H1 (cell line): ENCODE measurements around the gene CCL24. TPM values are rescaled to one million over a fixed set of nuclear protein-coding genes. Genes with fewer than 3 reads are reported as not detected.

ENCODE experiments used
- CTCF ChIA-PET: fragments of 300-600 bp; sonication (Branson Sonifier 250); formaldehyde crosslinking; loops from one replicate; lab custom pipeline; 2021; ENCODE audit not compliant: partially characterized antibody; lab: Charles Lee
- POLR2A ChIA-PET: fragments of 300-600 bp; sonication (Branson Sonifier 250); formaldehyde crosslinking; loops from one replicate; lab custom pipeline; 2021; ENCODE audit warnings: inconsistent platforms; ENCODE audit not compliant: partially characterized antibody; lab: Charles Lee
- DNase-seq, 2 experiments: peaks; one replicate each; pipeline versions ENCODE4 v3.0.0 to v3.0.0-alpha.2; 2010 to 2022; ENCODE audit warnings: low spot score in 2 of 2, low read depth in 1 of 2, mixed read lengths in 1 of 2
- FAIRE-seq: peaks from 2 replicates; lab custom pipeline; 2011; peaks lifted over from hg19 to GRCh38; lab: Jason Lieb, UNC
- H2AFZ ChIP-seq: 2 replicates; pipeline ENCODE4 v1.8.1; 2012; ENCODE audit warnings: low read length, inconsistent platforms
- H2AK5ac ChIP-seq: 2 replicates; pipeline ENCODE4 v1.6.1; 2013; ENCODE audit warnings: low read depth, low read length
- H2BK120ac ChIP-seq: replicated peaks from 2 replicates; pipeline ENCODE3; 2013; ENCODE audit warnings: low read depth, low read length, inconsistent platforms
- H2BK12ac ChIP-seq: 2 replicates; pipeline ENCODE4 v1.6.1; 2013; ENCODE audit warnings: low read depth, low read length
- H2BK15ac ChIP-seq: 2 replicates; pipeline ENCODE4 v1.6.1; 2013; ENCODE audit warnings: low read length
- H2BK20ac ChIP-seq: 2 replicates; pipeline ENCODE4 v1.6.1; 2013; ENCODE audit warnings: low read length
- H2BK5ac ChIP-seq: 2 replicates; pipeline ENCODE4 v1.6.1; 2013; ENCODE audit warnings: low read depth, low read length
- H3K14ac ChIP-seq: 2 replicates; pipeline ENCODE4 v1.6.1; 2013; ENCODE audit warnings: inconsistent platforms; ENCODE audit not compliant: insufficient read length
- H3K18ac ChIP-seq: 2 replicates; pipeline ENCODE4 v1.6.1; 2013; ENCODE audit warnings: low read length; ENCODE audit errors: extremely low read depth
- H3K23ac ChIP-seq: 2 replicates; pipeline ENCODE4 v1.6.1; 2013; ENCODE audit warnings: inconsistent platforms; ENCODE audit not compliant: insufficient read length
- H3K23me2 ChIP-seq: 2 replicates; pipeline ENCODE4 v1.6.1; 2013; ENCODE audit warnings: low read depth, low read length
- H3K27ac ChIP-seq: 2 replicates; pipeline ENCODE4 v1.6.1; 2011; ENCODE audit warnings: low read depth, low read length, inconsistent platforms
- H3K27me3 ChIP-seq, 4 experiments: replicated peaks in 1 of 4; 1 replicate in 1 of 4; 2 replicates in 3 of 4; pipeline versions ENCODE4 v1.6.1 to v1.8.1; 2011 to 2013; ENCODE audit warnings: low read length in 3 of 4, mild to moderate bottlenecking in 3 of 4, inconsistent platforms in 2 of 4, mixed read lengths in 2 of 4, moderate library complexity in 1 of 4; ENCODE audit not compliant: control insufficient read depth in 3 of 4, insufficient read depth in 3 of 4; ENCODE audit errors: extremely low read depth in 1 of 4
- H3K36me3 ChIP-seq, 4 experiments: 2 replicates each; pipeline versions ENCODE4 v1.6.1 to v1.8.1; 2011 to 2013; ENCODE audit warnings: mild to moderate bottlenecking in 4 of 4, low read length in 3 of 4, moderate library complexity in 2 of 4, control low read depth in 1 of 4, inconsistent platforms in 1 of 4; ENCODE audit not compliant: insufficient read depth in 4 of 4, control insufficient read depth in 2 of 4
- H3K4ac ChIP-seq: replicated peaks from 2 replicates; pipeline ENCODE3; 2013; ENCODE audit warnings: low read length, low read depth, mixed read lengths, inconsistent platforms; ENCODE audit not compliant: insufficient read length
- H3K4me1 ChIP-seq, 4 experiments: replicated peaks in 1 of 4; 1 replicate in 1 of 4; 2 replicates in 3 of 4; pipeline versions ENCODE4 v1.6.1 to v1.8.1; 2011 to 2013; ENCODE audit warnings: low read length in 3 of 4, inconsistent platforms in 2 of 4, mixed read lengths in 1 of 4; ENCODE audit not compliant: insufficient read depth in 4 of 4, control insufficient read depth in 3 of 4
- H3K4me2 ChIP-seq, 2 experiments: 2 replicates each; pipeline versions ENCODE4 v1.6.1 to v1.8.1; 2011 to 2013; ENCODE audit warnings: low read depth in 2 of 2, low read length in 2 of 2, control low read depth in 1 of 2, inconsistent platforms in 1 of 2, mild to moderate bottlenecking in 1 of 2; ENCODE audit not compliant: insufficient read depth in 1 of 2
- H3K4me3 ChIP-seq, 4 experiments: fragments of 200-600, 300-600 bp in 1 of 4; sonication (generic), shearing (Covaris generic), sonication (Bioruptor Twin) in 1 of 4; 2 replicates each; pipeline versions ENCODE4 v1.5.1 to v1.8.1; 2011 to 2016; ENCODE audit warnings: low read length in 4 of 4, low read depth in 3 of 4, control low read depth in 2 of 4, inconsistent platforms in 2 of 4, mild to moderate bottlenecking in 2 of 4, mixed read lengths in 1 of 4, moderate library complexity in 1 of 4; ENCODE audit not compliant: insufficient read depth in 2 of 4; ENCODE audit errors: extremely low read depth in 1 of 4
- H3K56ac ChIP-seq: replicated peaks from 2 replicates; pipeline ENCODE3; 2013; ENCODE audit warnings: low read depth, mild to moderate bottlenecking, mixed read lengths, low read length, inconsistent platforms; ENCODE audit not compliant: insufficient read length
- H3K79me1 ChIP-seq: 2 replicates; pipeline ENCODE4 v1.6.1; 2013; ENCODE audit warnings: low read depth, low read length, control low read depth
- H3K79me2 ChIP-seq, 2 experiments: 2 replicates each; pipeline versions ENCODE4 v1.6.1 to v1.8.1; 2012 to 2013; ENCODE audit warnings: low read length in 2 of 2, mild to moderate bottlenecking in 2 of 2, inconsistent platforms in 1 of 2; ENCODE audit not compliant: insufficient read depth in 2 of 2, control insufficient read depth in 1 of 2
- H3K9ac ChIP-seq, 4 experiments: replicated peaks in 1 of 4; 1 replicate in 1 of 4; 2 replicates in 3 of 4; pipeline versions ENCODE4 v1.6.1 to v1.8.1; 2011 to 2013; ENCODE audit warnings: low read depth in 3 of 4, low read length in 3 of 4, control low read depth in 2 of 4, mild to moderate bottlenecking in 2 of 4, moderate library complexity in 2 of 4, inconsistent platforms in 1 of 4; ENCODE audit errors: extremely low read depth in 1 of 4
- H3K9me3 ChIP-seq, 2 experiments: 2 replicates each; pipeline versions ENCODE4 v1.6.1 to v1.8.1; 2012 to 2013; ENCODE audit warnings: mild to moderate bottlenecking in 2 of 2, moderate library complexity in 2 of 2, control low read depth in 1 of 2, inconsistent platforms in 1 of 2, low read depth in 1 of 2, low read length in 1 of 2, mixed read lengths in 1 of 2; ENCODE audit not compliant: insufficient read depth in 2 of 2
- H4K20me1 ChIP-seq, 2 experiments: replicated peaks in 1 of 2; 2 replicates each; pipeline versions ENCODE3 to v1.8.1; 2011 to 2013; ENCODE audit warnings: inconsistent platforms in 2 of 2, low read length in 2 of 2, mild to moderate bottlenecking in 1 of 2; ENCODE audit not compliant: insufficient read depth in 2 of 2, control insufficient read depth in 1 of 2
- H4K5ac ChIP-seq: 2 replicates; pipeline ENCODE4 v1.6.1; 2013; ENCODE audit warnings: low read length, low read depth, mixed read lengths, inconsistent platforms; ENCODE audit not compliant: insufficient read length
- H4K8ac ChIP-seq: 2 replicates; pipeline ENCODE4 v1.8.0; 2013; ENCODE audit warnings: mild to moderate bottlenecking, moderate library complexity, low read length, inconsistent platforms; ENCODE audit not compliant: insufficient read depth; ENCODE audit errors: extremely low read depth
- H4K91ac ChIP-seq: replicated peaks from 2 replicates; pipeline ENCODE3; 2013; ENCODE audit warnings: low read length, mixed read lengths, inconsistent platforms; ENCODE audit not compliant: insufficient read length
- ATF2 ChIP-seq: IDR thresholded peaks from 2 replicates; pipeline ENCODE4 v1.6.1; 2012; ENCODE audit warnings: low read length, inconsistent platforms
- BRCA1 ChIP-seq: IDR thresholded peaks from 2 replicates; pipeline ENCODE4 v1.6.1; 2012; ENCODE audit warnings: low read depth, low read length, improper control_type of control experiment
- CBX8 ChIP-seq: fragments of 300-800, 300-1000 bp; sonication (generic); IDR thresholded peaks from 2 replicates; pipeline ENCODE4 v1.7.1; 2016; ENCODE audit warnings: low read depth, low read length, borderline replicate concordance
- CHD2 ChIP-seq: IDR thresholded peaks from 2 replicates; pipeline ENCODE4 v1.6.1; 2012; ENCODE audit warnings: low read length, improper control_type of control experiment
- EP300 ChIP-seq, 2 experiments: IDR thresholded peaks; 1 replicate in 1 of 2; 2 replicates in 1 of 2; pipeline ENCODE4 v1.6.1; 2011 to 2012; ENCODE audit warnings: low read depth in 2 of 2, low read length in 2 of 2, mild to moderate bottlenecking in 2 of 2, borderline replicate concordance in 1 of 2, inconsistent platforms in 1 of 2, moderate library complexity in 1 of 2
- GTF2F1 ChIP-seq: IDR thresholded peaks from 2 replicates; pipeline ENCODE4 v1.6.1; 2012; ENCODE audit warnings: low read depth, low read length, improper control_type of control experiment, borderline replicate concordance
- KDM5A ChIP-seq: fragments of 200-600 bp; IDR thresholded peaks from 2 replicates; pipeline ENCODE4 v1.7.1; 2012; ENCODE audit warnings: mild to moderate bottlenecking, low read length, inconsistent platforms, mixed read lengths
- RNF2 ChIP-seq: fragments of 200-900, 300-1000 bp; sonication (generic); IDR thresholded peaks from 2 replicates; pipeline ENCODE4 v1.7.1; 2016; ENCODE audit warnings: borderline replicate concordance, low read depth, mild to moderate bottlenecking, antibody characterized with exemption, low read length; ENCODE audit not compliant: poor library complexity, severe bottlenecking; ENCODE audit errors: missing control alignments
- SIN3A ChIP-seq, 2 experiments: IDR thresholded peaks in 1 of 2; conservative IDR thresholded peaks in 1 of 2; 2 replicates each; pipeline ENCODE4 v1.6.1; 2011 to 2012; ENCODE audit warnings: low read length in 2 of 2, improper control_type of control experiment in 1 of 2, low read depth in 1 of 2, mild to moderate bottlenecking in 1 of 2
- SUZ12 ChIP-seq: fragments of 200-600 bp; sonication (generic); IDR thresholded peaks from 2 replicates; pipeline ENCODE4 v1.6.1; 2012; ENCODE audit warnings: mild to moderate bottlenecking, inconsistent platforms, low read length, moderate library complexity, mixed read lengths
- TEAD4 ChIP-seq: IDR thresholded peaks from 2 replicates; pipeline ENCODE4 v1.6.1; 2012; ENCODE audit warnings: low read depth, low read length, inconsistent platforms, mixed read lengths
- ZNF274 ChIP-seq: IDR thresholded peaks from 2 replicates; pipeline ENCODE4 v1.7.0; 2012; ENCODE audit warnings: low read length, borderline replicate concordance; ENCODE audit errors: extremely low read depth
- WGBS, 2 experiments: shearing (Covaris generic) in 1 of 2; methylation state at CpG; one replicate each; pipeline versions ENCODE4 v1.1.6 to v1.1.7; 2013 to 2015; ENCODE audit warnings: low lambda C conversion rate in 2 of 2, mixed read lengths in 2 of 2, inconsistent platforms in 1 of 2, low coverage in 1 of 2, missing lambda C conversion rate in 1 of 2; ENCODE audit not compliant: insufficient replicate concordance in 2 of 2, insufficient coverage in 1 of 2, insufficient read length in 1 of 2; ENCODE audit errors: extremely low coverage in 1 of 2, missing lambda C conversion rate in 1 of 2; 5-methylcytosine and 5-hydroxymethylcytosine counted together
- polyA plus RNA-seq, 7 experiments: library from polyadenylated mRNA; depleted of rRNA in 3 of 7; stranded (reverse) in 5 of 7; unstranded in 2 of 7; fragments of >200 nt in 5 of 7; fragments of 200-250 nt in 2 of 7; gene quantifications; 1 replicate in 5 of 7; 2 replicates in 1 of 7; 4 replicates in 1 of 7; pipeline versions ENCODE4 v1.2.1 to v1.2.3, GENCODE V29; 2011 to 2013; ENCODE audit warnings: missing spikeins in 2 of 7, mixed read lengths in 2 of 7
- total RNA-seq: library from RNA; stranded (reverse); fragmentation: NEBNext Ultra II Directional; extraction: Animal tissue kit (Norgen Biotek cat#: 25700); gene quantifications from 2 replicates; pipeline ENCODE4 v1.2.1, GENCODE V29; 2021

Gene CCL24
- total and polyA plus RNA-seq, 2 of the 8 experiments (the other 6 are each of a cell fraction or from before 2014, with no cell fraction given): not detected

GRCh38 chr7:75795831-75796285, 17.7 kb downstream of the CCL24 start:
- Histone ChIP-seq H3K4me3 (no peak overlapping the region), H2BK120ac (no peak overlapping the region), H4K91ac (no peak overlapping the region), H2AK5ac (no peak overlapping the region), H2BK5ac (no peak overlapping the region), H3K18ac (no peak overlapping the region), H3K27me3 (no peaks in the 10 kb centered on the region), H3K36me3 (peaks cover 0 to 4% (median 0%) of the 10 kb centered on the region in 4 experiments; a peak in 2 of 8 replicates), H2BK15ac (no peak overlapping the region), H2BK20ac (no peak overlapping the region), H3K4me1 (no peaks in the 10 kb centered on the region; a peak in 1 of 7 replicates), H3K23ac (no peak overlapping the region), H3K79me2 (no peaks in the 10 kb centered on the region), H3K79me1 (no peaks in the 10 kb centered on the region), H3K4me2 (no peak overlapping the region), H3K27ac (no peak overlapping the region), H4K8ac (no peak overlapping the region), H3K4ac (peak overlapping the region; percentile 13), H3K9me3 (no peaks in the 10 kb centered on the region), H4K20me1 (no peaks in the 10 kb centered on the region), H4K5ac (no peak overlapping the region), H2AFZ (no peak overlapping the region), H3K14ac (no peak overlapping the region), H3K23me2 (no peaks in the 10 kb centered on the region), H2BK12ac (no peak overlapping the region), H3K56ac (no peak overlapping the region), H3K9ac (no peak overlapping the region)
- POLR2A ChIA-PET: no interaction called here
- no peak for FAIRE-seq
- DNase-seq: no peak
- CTCF ChIA-PET: interaction anchor here (1.8 kb wide), 1 partner anchor 10 kb away, joined by 5 read pairs; no protein-coding TSS in a partner anchor
- WGBS, 2 experiments: 94% methylated on average over 9 of the region's 9 CpGs; no CpG with 5 or more reads in 1 of the 2 experiments
- TF ChIP-seq CBX8 (no peak), KDM5A (no peak), ATF2 (no peak), RNF2 (no peak), GTF2F1 (no peak), EP300 (IDR thresholded peaks at IDR 0.05; ENCODE audit: borderline replicate concordance in 1 of 2, low read depth in 2 of 2, low read length in 2 of 2) (no peak), SIN3A (conservative IDR thresholded peaks at IDR 0.05 in 1 of 2, IDR thresholded peaks at IDR 0.05 in 1 of 2; ENCODE audit: low read depth in 1 of 2, low read length in 2 of 2) (no peak), TEAD4 (no peak), SUZ12 (no peak), BRCA1 (no peak), CHD2 (no peak), ZNF274 (no peak)
